ENCODE results near the gene BRD7.
A peak's percentile ranks its signal among the peaks of the same experiment; 100 is the strongest.
"Not testable (repeated sequence)": the region's sequence is repeated elsewhere in the genome, so short reads cannot be mapped to it uniquely, and the experiment has no call there.

BRD7 gene

GRCh38 chr16:50354629-50355456 is 13.9 kb downstream of the BRD7 start:
- DNase-seq = no peak

GRCh38 chr16:50354082-50354481 is 14.7 kb downstream of the BRD7 start:
- DNase-seq = no peak

GRCh38 chr16:50351952-50352351 is 16.8 kb downstream of the BRD7 start:
- no peak for DNase-seq

- DNase-seq = no peak
These were observed 17.7 kb downstream of the BRD7 start for GRCh38 chr16:50351116-50351515.

- not testable (repeated sequence) for DNase-seq
These were observed 23.6 kb downstream of the BRD7 start for GRCh38 chr16:50345210-50345609.

GRCh38 chr16:50343566-50343965 is 25.2 kb downstream of the BRD7 start:
- not testable (repeated sequence) for DNase-seq

- no peak for DNase-seq
These were observed 28.2 kb downstream of the BRD7 start for GRCh38 chr16:50340578-50340977.

GRCh38 chr16:50338371-50339231 is 30.2 kb downstream of the BRD7 start:
- DNase-seq = no peak

- DNase-seq = no peak
These were observed 31.9 kb downstream of the BRD7 start for GRCh38 chr16:50336884-50337283.

GRCh38 chr16:50335196-50335958 is 33.4 kb downstream of the BRD7 start:
- no peak for DNase-seq

GRCh38 chr16:50334106-50334975 is 34.4 kb downstream of the BRD7 start:
- DNase-seq = no peak

GRCh38 chr16:50332599-50332998 is 36.2 kb downstream of the BRD7 start:
- DNase-seq = no peak

GRCh38 chr16:50331570-50331969 is 37.2 kb downstream of the BRD7 start:
- no peak for DNase-seq

- DNase-seq = no peak
These were observed 39.2 kb downstream of the BRD7 start for GRCh38 chr16:50329446-50330189.

GRCh38 chr16:50326835-50327465 is 41.8 kb downstream of the BRD7 start:
- peak; percentile 23 for DNase-seq

GRCh38 chr16:50326264-50326663 is 42.5 kb downstream of the BRD7 start:
- no peak for DNase-seq

- DNase-seq = no peak
These were observed 44.4 kb downstream of the BRD7 start for GRCh38 chr16:50324345-50324744.

GRCh38 chr16:50323335-50324011 is 45.3 kb downstream of the BRD7 start:
- peak; percentile 20 for DNase-seq

- no peak for DNase-seq
These were observed 46.5 kb downstream of the BRD7 start for GRCh38 chr16:50322333-50322732.

GRCh38 chr16:50320310-50320709 is 48.5 kb downstream of the BRD7 start:
- DNase-seq = no peak
